GM19438 (cell line): Measurements from ENCODE around the gene DMRT2.

Source experiments
- ATAC-seq: cut with Tn5 transposase; IDR thresholded peaks from one replicate; pipeline ENCODE4 v1.9.1; 2021; ENCODE audit warnings: low read depth; ENCODE audit not compliant: unreplicated experiment

The DMRT2 gene

GRCh38 chr9:1050125-1050895 lies at the start of gene DMRT2:
Gene DMRT2 (plus strand): TSS chr9:1050357. CDS start chr9:1051614, 1,257 bp downstream.
- peak; percentile 84 for ATAC-seq

- ATAC-seq: no peak
Observed at GRCh38 chr9:1001838-1002237, 48.3 kb upstream of the DMRT2 start.

GRCh38 chr9:1002678-1003077 lies 47.5 kb upstream of the DMRT2 start:
- no peak for ATAC-seq

DNA sequence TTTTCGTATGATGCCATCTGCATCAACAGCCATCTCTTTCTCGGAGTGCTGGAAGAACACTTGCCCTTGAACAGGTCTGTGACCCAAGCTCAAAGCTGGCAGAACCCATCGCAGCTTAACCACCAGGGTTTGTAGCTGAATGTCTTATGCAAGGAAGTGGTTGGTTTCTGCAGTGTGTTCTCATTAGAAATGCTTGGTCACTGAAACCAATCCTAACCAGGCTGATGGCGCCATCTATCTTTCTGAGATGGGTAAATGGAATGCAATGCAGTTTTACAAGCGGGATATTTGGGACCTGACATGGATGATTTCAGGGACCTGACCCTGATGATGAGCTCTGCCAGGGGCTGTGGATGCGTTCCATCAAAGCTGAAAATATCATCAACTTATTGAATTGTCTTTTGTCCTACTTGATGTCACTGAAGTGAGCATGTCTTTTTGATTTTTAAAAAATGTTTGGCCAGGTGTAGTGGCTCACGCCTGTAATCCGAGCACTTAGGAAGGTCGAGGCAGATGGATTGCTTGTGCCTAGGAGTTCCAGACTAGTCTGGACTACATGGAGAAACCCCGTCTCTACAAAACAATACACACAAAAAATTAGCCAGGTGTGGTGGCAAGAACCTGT lies 45.0 kb upstream of the DMRT2 start:
- peak; percentile 57 for ATAC-seq

DNA sequence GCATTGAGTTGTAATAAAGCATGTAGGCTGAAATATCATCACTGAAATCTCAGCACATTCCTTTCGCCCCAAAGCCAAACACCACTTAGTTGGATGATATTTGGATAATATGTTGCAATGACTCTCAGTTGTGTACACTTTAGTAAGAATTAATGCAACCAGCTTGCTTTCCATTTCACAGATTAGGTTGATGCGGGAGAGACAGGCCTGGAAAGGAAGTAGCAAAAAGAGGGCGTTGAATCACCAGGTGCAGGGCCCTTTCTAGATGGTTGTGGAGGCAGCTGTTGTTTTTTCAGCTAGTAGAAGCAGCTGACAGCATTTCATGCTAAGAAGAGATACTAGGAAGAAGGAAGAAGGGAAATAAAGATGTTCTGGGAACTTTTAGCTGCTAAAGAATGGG lies 42.8 kb upstream of the DMRT2 start:
- no peak for ATAC-seq

DNA sequence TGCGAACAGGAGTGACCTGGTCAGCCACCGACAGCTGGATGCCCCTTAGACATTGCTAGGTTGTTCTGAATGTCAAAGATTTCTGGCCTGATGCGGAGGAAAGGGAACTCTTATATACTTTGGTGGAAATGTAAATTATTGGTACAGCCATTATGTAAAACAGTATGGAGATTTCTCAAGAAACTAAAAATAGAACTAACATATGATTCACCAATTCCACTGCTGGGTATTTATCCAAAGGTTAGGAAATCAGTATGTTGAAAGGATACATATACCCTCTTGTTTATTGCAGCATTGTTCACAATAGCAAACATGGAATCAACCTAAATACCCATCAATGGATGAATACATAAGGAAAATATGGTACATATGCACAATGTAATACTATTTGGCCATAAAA lies 41.9 kb upstream of the DMRT2 start:
- no peak for ATAC-seq

DNA sequence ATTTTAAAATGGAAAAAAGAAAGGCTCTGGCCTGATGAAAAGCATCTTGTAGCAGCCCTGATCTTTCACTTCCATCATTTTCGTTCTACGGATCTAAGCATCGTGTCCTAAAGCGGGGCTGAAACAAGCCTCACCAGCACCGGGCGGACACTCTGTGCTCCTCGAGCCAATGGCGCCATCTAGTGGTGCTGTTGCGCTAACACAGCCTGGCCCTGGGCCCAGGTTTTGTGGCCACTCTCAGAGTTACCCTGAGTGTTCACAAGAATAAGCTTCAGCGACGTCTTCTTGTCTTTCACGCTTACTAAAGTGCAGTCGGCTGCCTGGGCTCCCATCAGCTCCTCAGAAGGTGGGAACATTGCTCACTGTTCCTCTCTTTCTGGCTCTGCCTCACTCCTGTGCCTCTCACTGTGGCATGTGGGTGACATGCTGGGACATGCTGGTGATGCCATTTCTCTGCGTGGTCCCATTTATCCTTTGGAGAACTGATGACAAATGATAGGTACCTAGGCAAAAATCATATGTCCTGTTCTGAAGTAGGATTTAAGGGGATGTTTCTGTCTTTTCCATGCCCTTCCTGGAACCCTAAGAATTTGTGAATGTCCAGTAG lies 41.0 kb upstream of the DMRT2 start:
- peak; percentile 90 for ATAC-seq

DNA sequence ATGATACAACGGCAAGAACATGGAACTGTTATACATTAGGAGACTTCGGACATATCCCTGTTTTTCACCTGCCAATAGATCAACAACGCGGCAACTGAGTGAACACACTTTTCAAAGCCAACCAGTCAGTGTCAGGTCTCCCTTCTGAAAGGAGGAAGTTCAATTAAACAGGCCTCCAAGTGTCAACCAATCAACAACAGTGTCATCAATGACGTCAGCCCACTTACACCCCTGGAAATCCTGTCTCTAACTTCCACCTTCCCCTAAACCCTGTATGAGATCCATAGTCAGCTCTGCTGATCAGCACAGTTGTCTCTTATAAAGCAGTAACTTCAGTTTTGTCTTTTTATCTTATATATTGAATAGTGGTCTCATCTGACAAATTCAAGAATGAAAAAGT lies 37.1 kb upstream of the DMRT2 start:
- no peak for ATAC-seq

DNA sequence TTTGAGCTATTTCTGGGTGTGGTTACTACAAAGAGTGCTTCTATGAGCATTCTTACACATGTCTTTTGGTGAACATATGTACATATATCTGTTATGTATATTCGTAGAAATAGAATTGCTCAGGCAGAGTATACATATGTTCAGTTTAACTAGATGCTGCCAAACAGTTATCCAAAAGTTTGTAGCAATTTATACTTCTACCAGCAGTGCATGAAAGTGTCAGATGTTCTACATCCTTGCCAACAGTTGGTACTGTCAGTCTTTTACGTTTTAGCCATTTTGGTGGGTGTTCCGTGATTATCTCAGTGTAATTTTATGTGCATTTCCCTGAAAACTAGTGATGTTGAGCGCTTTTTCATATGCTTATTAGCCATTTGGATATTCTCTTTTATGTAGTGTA lies 35.9 kb upstream of the DMRT2 start:
- no peak for ATAC-seq

- no peak for ATAC-seq
Observed at GRCh38 chr9:1014640-1015039, 35.5 kb upstream of the DMRT2 start.

DNA sequence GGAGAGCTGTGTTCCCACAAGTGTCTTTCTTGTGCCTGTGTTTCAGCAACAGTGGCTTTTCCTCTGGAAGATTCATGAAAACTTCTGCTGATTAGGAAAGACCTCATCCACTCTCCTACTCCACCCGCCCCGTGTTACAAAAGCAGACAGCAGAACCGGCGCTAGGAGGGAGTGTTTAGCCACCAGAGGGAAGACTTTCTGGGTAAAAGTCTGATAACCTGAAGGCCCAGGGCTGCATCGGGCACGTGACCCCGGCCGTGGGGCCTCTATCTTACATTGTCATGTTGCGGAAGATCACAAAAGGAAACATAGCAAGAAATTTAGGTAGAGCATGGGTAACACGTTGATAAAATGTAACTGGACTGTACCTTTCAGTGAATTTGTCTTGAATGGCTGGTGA lies 32.0 kb upstream of the DMRT2 start:
- ATAC-seq: no peak

DNA sequence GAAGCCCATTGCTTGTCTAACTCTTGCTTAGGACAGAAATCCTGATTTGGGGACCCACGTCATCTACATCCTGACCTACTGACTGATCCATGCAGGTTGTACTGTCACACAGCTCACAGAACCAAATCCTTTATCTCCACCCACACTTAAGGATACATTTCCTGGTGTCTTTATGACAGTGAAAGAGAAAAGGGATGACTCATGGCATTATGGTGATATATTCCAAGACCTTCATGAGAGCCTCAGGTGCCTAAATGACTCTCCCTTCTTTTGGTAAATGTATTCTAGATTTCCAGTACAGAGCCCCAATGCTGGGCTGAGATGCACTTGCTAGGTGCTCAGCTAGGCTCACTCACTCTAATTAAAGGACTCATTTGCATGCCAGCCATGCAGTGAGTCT lies 26.0 kb upstream of the DMRT2 start:
- no peak for ATAC-seq

DNA sequence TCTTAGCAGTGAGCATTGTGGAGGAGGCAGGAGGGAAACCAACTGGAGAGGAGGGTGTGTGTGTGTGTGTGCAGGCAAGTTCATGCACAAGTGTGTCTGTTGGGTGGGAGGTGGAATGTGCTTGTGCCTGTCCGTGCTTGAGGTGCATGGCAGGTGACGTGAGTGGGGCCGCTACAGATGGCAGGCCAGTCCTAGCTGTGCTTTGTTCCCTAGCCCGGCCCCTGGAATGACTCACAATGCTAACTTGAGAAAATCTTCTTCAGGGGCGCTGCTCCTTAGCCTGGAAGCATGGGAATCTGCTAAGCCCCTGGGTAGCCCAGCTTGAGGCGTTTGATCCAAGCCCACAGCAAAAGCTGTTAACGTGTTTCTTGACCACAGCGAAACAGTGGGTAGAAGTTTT lies 25.0 kb upstream of the DMRT2 start:
- no peak for ATAC-seq

- no peak for ATAC-seq
Observed at GRCh38 chr9:1026219-1026618, 23.9 kb upstream of the DMRT2 start.

- no peak for ATAC-seq
Observed at GRCh38 chr9:1028501-1029190, 21.5 kb upstream of the DMRT2 start.

DNA sequence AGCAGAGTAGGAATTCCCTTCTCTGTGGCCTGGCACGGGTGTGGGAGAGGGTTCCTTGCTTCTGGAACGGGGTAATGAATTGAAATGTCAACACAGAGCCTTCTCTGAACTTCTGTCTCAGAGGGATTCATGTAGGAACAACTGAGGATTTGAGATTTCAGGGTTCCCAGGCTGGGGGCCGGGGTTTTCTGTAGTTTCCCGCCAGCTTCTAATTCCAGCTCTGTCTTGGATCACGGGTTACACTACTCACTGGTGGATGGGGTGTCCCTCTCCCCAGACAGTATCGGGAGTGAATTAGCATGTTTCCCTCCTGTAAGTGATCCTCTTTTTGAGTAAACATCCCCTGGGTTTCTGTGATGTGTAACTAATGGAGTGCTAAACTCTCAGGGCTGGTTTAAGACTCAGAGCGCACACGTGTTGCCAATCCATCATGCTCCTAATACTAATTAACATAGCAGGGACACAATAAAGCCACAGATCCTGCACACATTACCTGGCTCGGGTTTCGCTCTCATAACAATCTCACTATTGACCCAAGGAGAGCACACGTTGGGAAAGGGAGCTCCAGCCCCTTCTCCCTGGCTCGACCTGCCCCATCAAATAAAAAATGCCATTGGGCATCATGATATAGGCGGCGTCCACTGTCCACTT lies 18.1 kb upstream of the DMRT2 start:
- no peak for ATAC-seq

- ATAC-seq: no peak
Observed at GRCh38 chr9:1034271-1034670, 15.9 kb upstream of the DMRT2 start.

DNA sequence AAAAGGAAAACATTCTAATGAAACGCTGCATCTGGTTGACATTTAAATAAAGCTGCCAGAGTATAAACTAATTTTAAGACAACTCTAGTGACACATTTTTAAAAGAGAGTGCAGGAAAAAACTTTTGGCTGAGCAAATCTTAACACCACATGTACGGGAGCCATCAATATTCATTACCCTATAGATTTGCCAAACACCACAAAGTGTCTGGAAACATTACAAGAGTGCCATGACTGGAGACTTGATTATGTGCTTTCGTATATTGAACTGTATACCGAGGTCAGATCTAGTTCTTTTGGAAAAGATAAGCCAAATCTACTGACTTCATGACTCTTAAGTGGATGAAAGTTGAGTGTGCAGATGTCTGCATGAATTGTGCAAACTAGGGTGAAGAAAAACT lies 10.6 kb upstream of the DMRT2 start:
- no peak for ATAC-seq

GRCh38 chr9:1042466-1042865 lies 7.7 kb upstream of the DMRT2 start:
- no peak for ATAC-seq

DNA sequence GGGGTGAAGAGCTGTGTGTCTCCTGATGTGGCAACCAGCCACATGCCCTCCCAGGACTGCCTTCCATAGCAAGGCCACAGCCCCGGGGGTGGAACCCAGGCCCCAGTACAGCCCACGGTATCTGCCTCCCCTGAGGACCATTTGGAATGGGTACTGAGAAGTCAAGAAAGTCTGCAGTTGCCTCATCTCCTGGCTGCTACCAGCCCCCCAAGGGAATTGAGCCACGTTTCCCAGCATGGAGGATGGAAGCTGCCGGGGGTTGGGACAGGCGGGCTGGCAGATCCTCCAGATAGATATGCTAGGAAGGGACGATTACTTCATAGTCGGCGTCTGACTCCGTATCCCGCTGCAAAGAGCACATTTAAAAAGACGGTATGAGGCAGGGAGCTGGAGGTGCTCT lies 5.5 kb upstream of the DMRT2 start:
- no peak for ATAC-seq
